T-helper 2 cell (primary cell): ENCODE results near the gene PRMT2.
"Not testable (repeated sequence)": the region's sequence is repeated elsewhere in the genome, so short reads cannot be mapped to it uniquely, and the experiment has no call there.

Source experiments
- DNase-seq, 5 experiments: peaks; one replicate each; pipeline versions ENCODE4 v3.0.0 to v3.0.0-alpha.2; 2012 to 2022

PRMT2 gene

GRCh38 chr21:46618738-46619379 lies 16.6 kb upstream of the PRMT2 start:
- DNase-seq, result no peak

- no peak for DNase-seq
Observed at GRCh38 chr21:46619846-46620245, 15.6 kb upstream of the PRMT2 start.

- no peak for DNase-seq
Observed at GRCh38 chr21:46620846-46621245, 14.6 kb upstream of the PRMT2 start.

GRCh38 chr21:46621457-46622182 lies 13.9 kb upstream of the PRMT2 start:
- peak in 1 of 5 experiments; percentile 20 for DNase-seq

GRCh38 chr21:46622226-46622625 lies 13.2 kb upstream of the PRMT2 start:
- DNase-seq, result peak in 1 of 5 experiments; percentile 84

GRCh38 chr21:46624050-46624449 lies 11.4 kb upstream of the PRMT2 start:
- DNase-seq, result no peak

- no peak for DNase-seq
Observed at GRCh38 chr21:46625759-46626158, 9.7 kb upstream of the PRMT2 start.

- DNase-seq, result peak in 1 of 5 experiments; percentile 50
Observed at GRCh38 chr21:46626536-46626935, 8.9 kb upstream of the PRMT2 start.

- DNase-seq, result no peak
Observed at GRCh38 chr21:46626975-46627501, 8.4 kb upstream of the PRMT2 start.

GRCh38 chr21:46627726-46628125 lies 7.7 kb upstream of the PRMT2 start:
- DNase-seq, result no peak

GRCh38 chr21:46628868-46629267 lies 6.6 kb upstream of the PRMT2 start:
- no peak for DNase-seq

GRCh38 chr21:46630915-46631314 lies 4.6 kb upstream of the PRMT2 start:
- DNase-seq, result not testable (repeated sequence)

GRCh38 chr21:46633566-46633965 lies 1.9 kb upstream of the PRMT2 start:
- DNase-seq, result peak in 2 of 5 experiments; percentile 25 to 28

GRCh38 chr21:46634427-46634826 lies 1.0 kb upstream of the PRMT2 start:
- DNase-seq, result no peak

- peak in 1 of 5 experiments; percentile 65 for DNase-seq
Observed at GRCh38 chr21:46634966-46635323, 529 bp upstream of the PRMT2 start.

GRCh38 chr21:46636181-46636512 lies 673 bp downstream of the PRMT2 start:
- no peak for DNase-seq

- peak in 1 of 5 experiments; percentile 45 for DNase-seq
Observed at GRCh38 chr21:46636550-46637285, 1.2 kb downstream of the PRMT2 start.

- peak in 1 of 5 experiments; percentile 57 for DNase-seq
Observed at GRCh38 chr21:46637952-46638746, 2.7 kb downstream of the PRMT2 start.

- DNase-seq, result peak in 1 of 5 experiments; percentile 29
Observed at GRCh38 chr21:46639489-46640386, 4.3 kb downstream of the PRMT2 start.

GRCh38 chr21:46641656-46642055 lies 6.2 kb downstream of the PRMT2 start:
- DNase-seq, result no peak

- DNase-seq, result no peak
Observed at GRCh38 chr21:46643379-46644177, 8.1 kb downstream of the PRMT2 start.
